ENCODE data around the gene PTX4.
"Not testable (repeated sequence)": the region's sequence is repeated elsewhere in the genome, so short reads cannot be mapped to it uniquely, and the experiment has no call there.

Gene PTX4

DNA sequence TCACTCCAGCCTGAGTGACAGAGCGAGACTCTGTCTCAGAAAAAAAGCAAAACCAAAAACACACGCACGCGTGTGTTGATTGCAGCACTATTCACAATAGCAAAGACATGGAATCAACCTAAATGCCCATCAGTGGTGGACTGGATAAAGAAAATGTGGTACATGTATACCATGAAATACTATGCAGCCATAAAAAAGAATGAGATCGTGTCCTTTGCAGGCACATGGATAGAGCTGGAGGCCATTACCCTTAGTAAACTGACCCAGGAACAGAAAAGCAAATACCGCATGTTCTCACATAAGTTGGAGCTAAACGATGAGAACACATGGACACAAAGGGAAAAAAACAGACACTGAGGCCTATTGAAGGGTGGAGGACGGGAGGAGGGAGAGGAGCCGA is 9.8 kb downstream of the PTX4 start:
- not testable (repeated sequence) for DNase-seq

DNA sequence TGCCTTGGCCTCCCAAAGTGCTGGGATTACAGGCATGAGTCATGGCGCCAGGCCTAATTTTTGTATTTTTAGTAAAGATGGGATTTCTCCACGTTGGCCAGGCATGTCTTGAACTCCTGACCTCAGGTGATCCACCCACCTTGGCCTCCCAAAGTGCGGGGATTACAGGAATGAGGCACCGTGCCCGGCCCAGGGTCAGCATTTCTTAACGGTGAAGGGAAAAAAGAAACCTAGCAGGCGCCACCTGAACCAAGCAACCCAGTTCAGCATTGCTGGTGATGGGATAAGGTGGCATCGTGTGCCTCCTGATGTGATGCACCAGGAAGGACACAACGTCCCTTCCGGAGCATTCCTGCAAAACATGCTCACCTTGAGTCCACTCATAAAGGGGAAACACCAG is 11.7 kb downstream of the PTX4 start:
- DNase-seq: no peak

DNA sequence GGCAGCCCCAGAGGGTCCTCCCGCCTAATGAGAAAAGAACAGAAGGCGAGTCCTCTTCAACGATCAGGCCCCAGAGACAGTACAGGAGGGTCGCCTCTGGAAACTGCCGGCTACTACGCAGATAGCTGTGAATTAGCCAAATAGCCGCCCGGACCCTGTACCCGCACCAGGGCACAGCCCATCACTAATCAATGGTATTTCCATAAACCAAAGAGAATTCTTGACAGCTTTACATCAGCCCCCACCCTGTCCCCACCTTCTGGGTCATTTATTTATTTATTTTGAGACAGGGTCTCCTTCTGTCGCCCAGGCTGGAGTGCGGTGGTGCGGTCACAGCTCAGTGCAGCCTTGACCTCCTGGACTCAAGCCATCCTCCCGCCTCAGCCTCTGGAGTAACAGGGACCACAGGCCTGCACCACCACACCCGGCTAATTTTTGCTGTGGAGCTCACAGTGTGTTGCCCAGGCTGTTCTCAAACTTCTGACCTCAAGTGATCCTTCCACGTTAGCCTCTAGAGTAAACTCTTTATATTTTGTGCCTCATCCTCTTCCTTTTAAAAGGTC is 13.1 kb downstream of the PTX4 start:
- DNase-seq: no peak

DNA sequence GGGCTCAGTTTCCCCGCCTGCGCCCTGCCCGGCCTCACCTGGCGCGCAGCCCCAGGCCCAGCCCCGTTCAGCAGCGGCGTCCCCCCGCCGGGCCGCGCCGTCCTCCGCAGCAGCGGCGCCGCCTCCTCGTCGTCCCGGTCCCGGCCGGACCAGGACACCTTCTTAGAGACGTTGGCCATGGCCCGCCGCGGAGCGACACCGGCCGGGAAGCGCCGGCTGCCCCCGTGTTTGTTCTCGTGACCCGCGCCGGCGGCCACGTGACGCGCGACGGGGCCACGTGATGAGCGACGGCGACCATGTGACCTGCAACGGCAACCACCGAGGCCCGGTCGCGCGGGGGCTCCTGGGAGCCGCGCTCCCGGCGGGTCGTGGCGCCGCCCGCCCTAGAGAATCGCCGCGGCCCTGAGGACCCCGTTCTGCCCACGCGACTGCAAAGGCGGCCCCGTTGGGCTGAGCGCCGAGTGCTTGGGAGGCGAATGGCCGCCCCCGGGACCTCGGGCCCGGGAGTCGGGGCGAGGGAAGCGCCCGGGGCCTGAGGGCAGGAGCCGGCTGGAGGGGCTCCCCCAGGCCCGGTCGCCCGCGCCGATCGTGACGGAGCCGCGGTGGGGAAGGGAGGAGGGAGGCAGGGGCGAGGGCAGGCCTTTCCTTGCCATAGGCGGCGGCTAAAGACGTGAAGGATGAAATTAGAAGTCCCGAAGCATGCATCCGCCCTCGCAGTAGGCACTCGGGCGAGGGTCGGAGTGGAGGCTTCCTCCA is 13.8 kb downstream of the PTX4 start, which contains the start of gene CLCN7:
Gene CLCN7 (minus strand): TSS at position 233 of the 756 bp plus-strand sequence. CDS start 54 bp downstream, at position 179.
- DNase-seq: peak; percentile 90

DNA sequence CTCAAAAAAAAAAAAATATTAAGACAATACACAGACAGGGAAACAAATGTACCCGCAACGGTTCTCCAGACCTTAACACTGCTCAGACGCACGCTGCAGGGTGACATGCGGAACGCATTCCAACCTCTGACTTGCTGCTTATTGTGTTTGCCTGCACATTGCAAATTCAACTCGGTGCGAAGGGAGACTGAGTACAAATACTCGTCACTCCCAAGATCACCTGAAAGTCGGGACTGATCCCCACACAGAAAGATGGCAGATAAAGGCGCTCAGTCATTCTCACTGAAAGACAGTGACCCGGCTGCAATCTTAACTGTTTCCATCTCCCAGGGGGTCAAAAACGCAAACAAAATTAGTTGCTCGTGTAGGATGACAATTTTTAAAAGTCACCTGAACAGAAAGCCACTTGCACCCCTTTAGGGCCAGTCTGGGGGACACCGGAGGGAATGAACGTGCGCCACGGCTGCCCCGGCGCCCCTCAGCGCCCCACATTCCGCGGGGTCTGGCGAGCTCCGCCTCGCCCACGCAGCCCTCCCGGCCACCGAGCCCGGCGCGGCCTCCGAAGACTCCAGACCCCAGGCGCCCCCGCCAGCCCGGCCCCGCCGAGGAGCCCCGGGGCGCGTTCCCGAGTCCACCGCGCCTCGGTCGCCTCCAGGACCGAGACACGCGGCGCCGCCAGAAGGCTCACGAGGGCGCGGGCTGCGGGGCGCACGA is 14.5 kb downstream of the PTX4 start:
- no peak for DNase-seq

DNA sequence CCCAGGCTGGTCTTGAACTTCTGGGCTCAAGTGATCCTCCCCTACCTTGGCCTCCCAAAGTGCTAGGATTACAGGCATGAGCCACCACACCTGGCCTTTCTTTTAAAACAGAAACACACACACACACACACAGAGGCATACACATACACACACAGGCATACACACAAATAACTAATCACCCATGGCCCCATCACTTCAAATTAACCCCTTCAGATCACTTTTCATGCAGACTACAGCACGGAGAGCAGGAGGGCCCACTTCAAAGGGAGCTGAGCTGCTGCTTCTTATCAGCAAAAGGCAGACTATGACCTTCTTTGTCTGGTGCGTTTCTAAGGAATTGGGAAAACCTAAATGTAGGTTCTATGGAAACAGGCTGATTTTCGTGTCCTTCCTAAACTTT is 15.8 kb downstream of the PTX4 start:
- no peak for DNase-seq

DNA sequence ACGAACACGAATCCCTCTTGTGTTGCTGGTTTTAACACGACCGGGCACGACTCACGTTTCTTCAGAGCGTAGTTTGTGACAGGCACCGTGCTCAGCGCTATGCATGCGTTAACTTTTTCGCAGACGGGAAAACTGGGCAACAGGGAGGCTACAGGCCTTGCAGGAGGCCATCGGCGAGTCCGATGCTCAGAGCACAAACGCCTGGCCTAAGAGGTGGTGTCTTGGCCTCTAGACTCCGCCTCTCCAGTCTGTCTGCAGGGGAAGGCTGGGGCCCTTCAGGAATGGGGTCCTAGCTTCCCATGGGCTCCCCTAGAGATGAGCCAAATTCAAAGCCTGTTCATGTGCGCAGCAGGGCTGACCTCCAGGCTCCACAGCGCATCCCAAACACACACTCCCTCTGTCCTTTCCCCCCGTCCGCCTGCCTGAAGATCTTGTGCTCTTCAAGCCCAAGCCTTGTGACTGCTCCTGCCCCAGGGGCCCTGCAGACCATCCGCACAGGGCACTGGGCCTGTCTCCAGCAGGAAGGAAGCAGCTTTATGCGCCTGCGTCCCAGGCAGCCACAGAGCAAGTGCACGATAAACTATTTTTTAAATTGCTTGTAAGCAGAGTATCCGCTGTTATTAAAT is 17.1 kb downstream of the PTX4 start:
- DNase-seq: no peak

DNA sequence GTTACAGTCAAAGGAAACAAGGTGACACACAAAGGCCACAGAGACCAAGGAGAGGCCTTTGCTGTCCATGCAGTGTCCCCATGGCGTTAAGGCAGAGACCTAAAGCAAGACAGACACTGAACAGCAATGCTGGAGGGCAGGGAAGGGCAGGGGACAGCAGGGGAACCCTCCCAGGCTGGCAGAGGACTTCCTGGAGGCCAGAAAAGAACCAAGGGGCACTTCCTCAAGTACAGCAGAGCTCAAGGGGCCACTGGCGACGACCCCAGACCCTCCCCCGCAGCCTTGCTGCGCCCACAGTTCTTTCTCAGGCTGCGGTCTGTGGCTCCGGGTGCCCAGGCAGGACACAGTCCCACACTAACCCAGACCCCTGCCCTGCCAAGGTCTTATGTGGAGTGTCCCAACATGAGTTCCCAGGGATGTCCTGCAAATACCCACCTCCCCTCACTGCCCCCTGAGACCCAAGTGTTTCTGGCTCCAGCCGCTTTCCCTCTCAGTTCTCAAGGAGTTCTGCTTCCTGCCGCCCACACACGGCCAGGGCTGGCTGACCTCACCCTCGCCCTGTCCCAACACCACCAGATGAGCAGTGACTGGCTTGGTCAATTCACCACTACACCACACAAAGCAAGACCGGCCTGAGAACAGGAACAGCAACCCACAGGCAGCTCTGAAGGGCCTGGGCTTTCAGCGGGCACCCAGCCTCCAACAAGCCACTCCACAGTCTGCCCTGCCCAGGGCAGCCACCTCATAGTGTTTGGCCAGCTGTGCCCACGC is 18.1 kb downstream of the PTX4 start:
- DNase-seq: no peak

DNA sequence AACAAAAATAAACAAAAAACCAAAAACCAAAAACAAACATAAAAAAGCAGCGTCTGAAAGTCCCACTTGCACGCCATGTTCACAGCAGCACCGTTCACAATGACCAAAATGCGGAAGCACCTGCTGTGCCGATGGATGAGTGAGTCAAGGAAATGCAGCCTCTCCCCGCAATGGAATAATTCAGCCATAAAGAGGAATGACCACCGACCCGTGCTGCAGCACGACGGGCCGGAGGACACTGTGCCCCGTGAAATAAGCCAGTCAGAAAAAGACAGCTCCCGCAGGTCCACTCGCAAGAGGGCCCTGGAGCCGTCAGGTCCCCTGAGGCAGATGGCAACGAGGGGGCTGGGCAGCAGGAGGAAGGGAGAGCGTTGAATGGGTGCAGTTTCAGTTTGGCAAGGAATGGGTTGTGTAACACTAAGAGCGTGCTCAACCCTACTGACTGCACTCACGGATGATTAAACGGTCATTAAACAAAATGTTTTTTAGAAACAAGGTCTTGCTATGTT is 19.0 kb downstream of the PTX4 start:
- no peak for DNase-seq

DNA sequence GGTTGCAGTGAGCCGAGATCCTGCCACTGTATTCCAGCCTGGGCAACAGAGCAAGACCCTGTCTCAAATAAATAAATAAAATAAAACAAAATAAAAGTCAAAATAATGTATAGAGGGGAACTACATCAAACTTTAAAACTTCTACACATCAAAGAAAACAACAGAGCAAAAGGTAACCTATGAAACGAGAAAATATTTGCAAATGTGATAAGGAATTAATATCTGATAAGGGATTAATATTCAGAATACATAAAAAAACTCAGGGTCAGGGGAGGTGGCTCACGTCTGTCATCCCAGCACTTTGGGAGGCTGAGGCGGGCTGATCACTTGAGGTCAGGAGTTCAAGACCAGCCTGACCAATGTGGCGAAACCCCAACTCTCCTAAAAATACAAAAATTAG is 19.6 kb downstream of the PTX4 start:
- DNase-seq: not testable (repeated sequence)

DNA sequence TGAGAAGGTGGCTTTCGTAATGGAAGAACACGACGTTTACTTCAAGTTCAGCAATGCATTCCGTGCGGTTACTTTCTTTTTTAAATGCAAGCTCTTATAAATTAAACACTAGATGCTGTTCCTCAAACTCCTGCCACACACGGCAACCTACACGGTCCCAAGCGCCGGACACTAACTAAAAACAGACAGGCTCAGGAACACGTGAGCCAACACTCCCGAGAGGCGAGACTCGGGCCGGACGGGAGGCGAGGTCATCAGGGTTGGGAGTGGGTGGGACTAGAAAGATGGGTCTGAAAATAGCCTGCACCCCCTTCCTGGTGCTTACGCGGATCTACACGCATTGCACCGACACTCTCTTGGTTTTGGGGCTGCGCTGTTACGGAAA is 20.3 kb downstream of the PTX4 start:
- DNase-seq: no peak

DNA sequence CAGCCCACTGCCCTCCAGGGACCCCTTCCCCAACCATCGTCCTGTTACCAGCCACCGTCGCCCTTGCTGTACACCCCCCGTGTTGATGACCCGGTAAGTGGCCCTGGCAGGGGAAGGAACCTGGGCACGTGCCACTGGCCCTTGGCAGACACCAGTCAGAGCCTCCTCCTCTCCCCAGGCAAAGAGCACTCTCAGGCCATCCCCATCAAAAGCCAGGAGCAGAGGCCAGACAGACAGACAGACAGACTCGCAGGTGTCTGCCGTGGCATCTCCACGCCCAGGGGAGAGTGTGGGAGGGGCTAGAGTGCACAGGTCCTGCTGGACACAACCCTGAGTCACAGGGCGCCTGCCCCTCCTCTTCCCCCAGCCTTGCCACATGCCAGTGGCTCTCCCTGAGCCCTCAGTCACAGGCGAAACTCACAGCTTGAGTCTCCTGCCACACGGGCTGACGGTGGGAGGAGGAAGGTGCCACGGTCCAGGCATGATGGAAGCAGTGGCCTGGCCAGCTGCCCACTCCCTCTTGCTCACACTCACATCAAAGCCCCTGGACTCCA is 21.7 kb downstream of the PTX4 start:
- no peak for DNase-seq

DNA sequence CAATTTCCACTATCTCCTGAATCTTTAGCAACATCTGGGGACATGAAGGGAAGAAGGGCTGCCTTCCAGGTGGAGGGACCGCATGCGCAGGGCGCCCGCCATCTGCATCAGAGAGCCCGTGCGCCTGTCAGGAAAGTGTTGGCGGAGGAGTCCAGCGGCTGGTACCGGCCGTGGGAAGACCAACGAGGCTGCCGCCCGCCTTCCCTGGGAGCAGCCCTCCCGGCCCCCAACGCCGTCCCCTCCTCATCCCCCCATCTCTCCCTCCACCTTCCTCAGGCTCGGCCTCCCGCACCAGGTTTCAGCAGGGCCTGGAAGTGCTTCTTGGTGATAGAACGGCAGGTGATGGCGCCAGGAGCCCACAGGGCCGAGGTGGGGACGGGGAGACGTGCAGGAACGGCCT is 22.7 kb downstream of the PTX4 start:
- DNase-seq: no peak

DNA sequence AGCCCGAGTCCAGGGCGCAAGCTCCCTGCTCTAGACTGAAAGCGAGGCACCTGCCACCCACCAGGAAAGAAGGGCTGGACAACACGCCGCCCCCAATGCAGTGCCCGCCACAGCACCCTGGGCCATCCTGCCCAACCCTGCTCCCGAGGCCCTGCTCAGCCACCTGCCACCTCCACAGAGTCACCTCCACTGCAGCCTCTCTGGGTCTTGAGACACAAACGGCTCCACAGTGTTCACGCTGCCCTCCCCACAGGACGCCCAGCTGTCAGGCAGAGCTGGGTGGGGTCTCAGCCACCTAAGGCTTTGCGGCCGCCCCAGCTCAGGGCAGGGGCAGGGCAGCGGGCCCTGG is 23.2 kb downstream of the PTX4 start:
- DNase-seq: no peak

DNA sequence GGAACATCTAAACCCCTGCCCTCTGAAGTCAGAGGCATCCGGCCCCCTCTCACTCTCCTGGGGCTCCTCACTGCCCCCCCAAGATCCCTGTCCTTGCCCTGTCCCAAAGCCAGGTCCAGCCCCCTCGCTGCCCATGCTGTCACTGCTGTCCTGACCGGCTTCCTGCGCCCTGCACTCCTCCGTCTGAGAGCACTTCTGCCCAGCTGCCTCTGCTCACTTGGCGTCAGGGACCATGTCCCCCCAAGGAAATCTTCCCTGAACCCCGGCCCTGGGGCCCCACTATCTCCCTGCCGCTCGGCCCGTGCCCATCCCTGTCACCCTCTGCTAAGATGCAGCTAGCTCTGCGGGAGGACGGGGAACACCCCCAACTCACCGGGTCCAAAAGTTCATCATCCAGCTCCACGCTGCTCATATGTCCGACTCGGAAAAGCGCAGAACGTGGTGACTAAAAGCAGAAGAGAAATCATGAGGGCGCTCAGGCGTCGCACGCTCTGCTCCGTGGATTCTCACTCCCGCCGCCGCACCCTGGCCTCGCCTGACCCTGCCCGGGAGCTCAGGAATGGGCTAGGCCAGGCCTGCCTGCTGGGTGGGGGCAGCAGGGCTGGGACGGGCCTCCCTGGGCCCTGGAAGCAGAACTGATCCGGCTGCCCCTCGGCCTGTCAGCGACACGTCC is 23.7 kb downstream of the PTX4 start:
- DNase-seq: no peak

DNA sequence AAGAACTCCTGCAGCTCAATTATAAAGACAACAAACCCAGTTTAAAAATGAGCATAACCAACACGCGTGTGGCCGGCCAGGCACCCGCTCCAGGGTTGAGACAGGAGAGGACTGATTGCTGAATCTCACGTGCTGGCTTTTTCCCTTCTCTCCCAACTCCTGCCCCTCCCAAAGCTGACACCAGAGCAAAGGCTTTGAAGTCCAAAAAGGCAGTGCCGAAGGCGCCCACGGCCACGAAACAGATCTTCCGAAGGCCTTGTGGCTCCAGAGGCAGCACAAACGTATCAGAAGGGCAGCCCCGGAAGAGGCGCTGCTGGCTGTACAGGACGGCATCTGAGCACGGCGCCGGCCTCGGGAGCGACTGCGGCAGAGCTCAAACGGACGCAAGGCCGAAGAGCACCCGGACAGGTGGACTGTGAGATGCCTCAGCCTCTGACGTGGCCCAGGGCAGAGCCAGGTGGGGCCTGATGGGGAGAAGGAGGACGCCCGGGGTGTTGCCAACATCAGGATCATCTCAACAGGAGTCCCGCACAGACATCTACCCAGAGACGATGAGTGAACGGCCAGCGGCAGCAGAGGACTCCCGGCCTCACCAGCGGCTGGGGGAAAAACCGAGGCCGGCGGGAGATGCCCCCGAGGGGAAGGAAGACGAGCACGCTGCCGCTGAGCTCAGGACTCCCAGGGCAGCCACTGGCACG is 24.4 kb downstream of the PTX4 start:
- DNase-seq: no peak

DNA sequence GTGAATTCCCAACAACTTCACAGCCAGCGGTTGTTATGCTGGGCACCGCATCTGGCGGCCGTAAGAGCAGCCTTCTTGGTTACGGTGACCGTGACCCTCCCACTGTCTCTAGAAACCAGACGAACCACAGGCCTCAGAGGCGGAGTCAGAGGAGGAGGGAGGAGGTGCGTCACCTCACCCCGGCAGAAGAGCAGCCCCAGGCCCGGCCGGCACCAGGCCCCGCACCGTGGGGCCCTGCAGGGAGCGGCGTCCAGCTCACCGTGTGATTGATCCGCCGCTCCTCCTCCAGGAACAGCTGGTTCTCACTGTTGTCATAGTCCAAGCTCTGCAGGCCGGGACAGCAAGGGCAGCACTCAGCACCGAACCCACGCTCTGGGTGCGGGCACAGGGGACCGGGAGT is 27.6 kb downstream of the PTX4 start:
- DNase-seq: no peak

DNA sequence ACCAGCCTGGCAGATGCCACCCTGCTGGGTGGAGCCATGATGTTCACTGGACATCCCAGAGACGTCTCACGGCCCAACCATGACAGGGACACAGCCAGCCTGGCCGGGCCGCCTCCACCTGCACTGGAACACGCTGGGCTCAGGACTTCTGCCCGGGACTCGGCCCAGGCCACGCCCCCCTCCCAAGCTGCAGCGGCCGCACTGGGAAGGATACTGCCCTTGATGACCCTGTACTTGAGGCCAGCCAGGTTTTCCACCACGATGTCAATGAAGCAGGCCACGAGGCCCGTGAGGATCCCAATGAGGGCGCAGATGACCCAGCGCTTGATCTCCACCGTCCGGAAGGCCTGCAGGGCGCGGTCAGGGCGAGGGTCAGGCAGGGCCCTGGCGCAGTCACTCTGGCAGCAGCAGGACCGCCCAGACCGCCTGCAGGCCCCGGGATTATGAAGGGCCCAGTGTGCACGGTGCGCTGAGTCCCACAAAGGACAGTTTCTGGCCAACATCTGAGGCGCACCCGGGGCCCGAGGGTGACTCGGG is 28.1 kb downstream of the PTX4 start:
- no peak for DNase-seq

DNA sequence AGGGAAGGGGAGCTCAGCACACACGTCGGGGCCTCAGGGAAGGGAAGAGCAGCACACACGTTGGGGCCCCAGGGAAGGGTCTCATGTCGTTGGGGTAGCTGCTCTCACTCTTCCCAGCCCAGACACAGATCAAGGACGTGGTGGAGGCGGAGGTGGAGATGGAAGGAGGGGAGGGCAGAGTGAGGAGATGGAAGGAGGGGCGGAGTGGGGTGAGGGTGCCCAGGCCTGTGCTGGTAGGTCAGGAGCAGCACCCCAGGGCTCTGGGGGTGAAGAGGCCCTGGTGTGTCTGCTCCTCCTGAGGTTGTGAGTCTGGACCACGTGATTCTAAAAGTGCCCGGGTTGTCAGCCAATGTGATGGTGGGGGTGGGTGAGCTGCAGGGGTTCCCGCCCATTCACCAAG is 28.8 kb downstream of the PTX4 start:
- DNase-seq: no peak

DNA sequence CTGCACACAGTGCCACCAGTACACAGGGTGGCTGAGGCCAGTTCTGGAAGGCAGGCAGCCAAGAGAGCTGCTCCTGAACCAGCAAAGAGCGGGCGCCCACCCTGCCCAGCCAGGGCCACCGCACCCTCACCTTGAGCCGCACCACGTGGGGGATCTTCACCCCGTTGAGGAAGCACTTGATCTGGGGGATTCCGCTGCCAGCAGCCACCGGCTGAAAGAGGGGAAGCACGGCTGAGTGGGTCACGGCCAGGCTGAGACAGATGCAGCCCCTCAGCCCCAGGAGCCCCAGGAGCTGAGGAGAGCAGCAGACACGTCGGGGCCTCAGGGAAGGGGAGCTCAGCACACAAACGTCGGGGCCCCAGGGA is 29.8 kb downstream of the PTX4 start:
- DNase-seq: no peak

DNA sequence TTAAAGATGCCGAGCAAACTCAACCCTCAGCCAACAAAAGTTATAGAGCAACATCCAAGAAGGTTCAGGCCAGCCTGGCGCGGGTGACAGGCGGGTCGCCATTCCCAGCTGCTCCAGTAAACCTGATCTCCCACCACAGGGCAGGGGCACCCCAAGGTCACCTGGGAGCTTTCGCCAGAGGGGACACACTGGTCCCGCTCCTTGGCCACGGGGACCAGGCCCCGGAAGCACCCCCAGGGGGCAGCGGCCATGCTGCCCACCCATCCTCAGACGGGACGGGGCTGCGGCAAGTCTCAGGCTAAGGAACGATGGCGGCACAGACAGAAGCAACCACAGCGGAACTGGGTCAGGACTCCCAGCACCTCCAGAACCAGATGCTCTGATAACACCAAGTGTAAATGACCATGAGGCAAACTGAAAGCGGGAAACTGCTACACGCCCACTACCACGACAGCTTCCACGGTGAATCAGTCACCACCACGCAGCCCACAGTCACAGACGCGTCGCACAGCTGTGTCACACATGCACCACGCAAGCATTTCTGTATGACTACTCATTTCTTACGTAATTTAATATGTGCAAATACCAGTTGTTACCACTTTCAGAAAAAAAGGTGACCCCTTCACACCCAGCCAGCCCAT is 30.3 kb downstream of the PTX4 start:
- DNase-seq: peak; percentile 35
